Measurements from ENCODE around the gene SH3TC2. TPM values are rescaled to one million over a fixed set of nuclear protein-coding genes. Genes with fewer than 3 reads are reported as not detected.
A peak's percentile ranks its signal among the peaks of the same experiment; 100 is the strongest.

SH3TC2 gene
- total RNA-seq, 2 donors from 2014 or later: 0.27 to 0.75 TPM

DNA sequence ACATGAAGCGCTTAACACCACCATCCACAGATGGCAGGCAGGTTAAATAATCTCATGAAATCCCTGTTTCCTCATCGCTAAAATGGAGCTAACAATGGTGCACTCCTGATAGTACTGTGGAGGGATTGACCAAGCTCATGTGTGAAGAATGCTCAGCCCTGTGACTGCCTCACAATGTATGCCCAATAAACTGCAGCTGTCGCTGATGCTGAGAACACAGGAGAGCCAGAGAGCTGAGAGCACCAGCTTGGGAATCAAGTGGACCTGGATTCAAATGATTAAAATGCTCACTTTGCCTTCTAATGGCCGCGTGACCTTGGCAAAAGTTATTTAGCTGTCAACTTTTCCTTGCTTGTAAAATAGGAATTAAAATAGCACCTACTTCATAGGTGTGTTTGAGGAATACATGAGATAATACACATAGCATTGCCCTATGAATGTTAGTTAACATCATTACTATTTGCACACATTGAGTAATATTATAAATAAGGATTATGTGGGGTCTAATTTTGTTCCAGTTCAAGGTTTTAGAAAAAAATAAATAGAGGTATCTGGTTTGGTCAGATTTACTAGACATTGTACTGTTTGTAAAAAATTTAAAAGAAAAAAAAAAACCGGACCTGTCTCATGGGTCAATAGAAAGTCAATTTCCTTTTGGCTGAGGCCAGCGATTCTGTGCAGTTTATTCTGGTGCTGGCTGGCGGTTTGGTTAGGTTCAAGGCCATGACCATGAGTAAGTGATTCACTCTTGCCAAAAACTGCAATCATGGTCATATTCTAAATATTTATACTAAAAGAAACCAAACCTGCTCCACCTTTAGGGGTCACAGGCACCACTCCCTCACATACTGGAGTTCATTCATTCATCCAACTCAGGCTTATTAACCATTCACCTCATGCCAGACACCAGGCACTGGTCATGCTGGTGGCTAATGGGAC is 101.3 kb downstream of the SH3TC2 start:
- WGBS, 2 experiments (ENCODE audit: insufficient coverage in 1 of 2, insufficient read length in 1 of 2): 92 to 94% methylated on average over 7 to 8 of the region's 8 CpGs
- Histone ChIP-seq H3K9me3 (ENCODE audit: control insufficient read depth, low read length) (no peaks in the 10 kb centered on the region), H3K9ac (ENCODE audit: extremely low read depth, low read length, poor library complexity, severe bottlenecking) (no peak overlapping the region), H3K4me1 (ENCODE audit: control insufficient read depth, insufficient read depth, low read length) (peaks cover 5% of the 10 kb centered on the region), H3K36me3 (ENCODE audit: control insufficient read depth, insufficient read depth, low read length) (no peaks in the 10 kb centered on the region), H3K27ac (ENCODE audit: low read depth, low read length) (no peak overlapping the region), H3K4me3 (ENCODE audit: low read length) (no peak overlapping the region), H3K27me3 (ENCODE audit: control insufficient read depth, insufficient read depth, low read length, poor library complexity, severe bottlenecking) (no peaks in the 10 kb centered on the region)
- Mint-ChIP-seq H3K4me1 (peaks cover 8% of the 10 kb centered on the region), H3K27me3 (ENCODE audit: insufficient read depth) (peaks cover 6% of the 10 kb centered on the region), H3K4me3 (no peak overlapping the region), H3K9me3 (no peaks in the 10 kb centered on the region), H3K36me3 (ENCODE audit: low read depth) (no peaks in the 10 kb centered on the region), H3K27ac (no peak overlapping the region)
- no peak for TF ChIP-seq CTCF (conservative IDR thresholded peaks at IDR 0.05)
- DNase-seq: no peak

- Histone ChIP-seq H3K27ac (ENCODE audit: low read depth, low read length) (no peak overlapping the region), H3K9me3 (ENCODE audit: control insufficient read depth, low read length) (no peaks in the 10 kb centered on the region), H3K9ac (ENCODE audit: extremely low read depth, low read length, poor library complexity, severe bottlenecking) (no peak overlapping the region), H3K4me1 (ENCODE audit: control insufficient read depth, insufficient read depth, low read length) (peaks cover 7% of the 10 kb centered on the region), H3K27me3 (ENCODE audit: control insufficient read depth, insufficient read depth, low read length, poor library complexity, severe bottlenecking) (no peaks in the 10 kb centered on the region), H3K36me3 (ENCODE audit: control insufficient read depth, insufficient read depth, low read length) (no peaks in the 10 kb centered on the region), H3K4me3 (ENCODE audit: low read length) (no peak overlapping the region)
- WGBS, 2 experiments (ENCODE audit: insufficient coverage in 1 of 2, insufficient read length in 1 of 2): 93 to 97% methylated on average over 3 to 5 of the region's 6 CpGs
- Mint-ChIP-seq H3K27me3 (ENCODE audit: insufficient read depth) (peaks cover 6% of the 10 kb centered on the region), H3K4me1 (peaks cover 19% of the 10 kb centered on the region), H3K4me3 (no peak overlapping the region), H3K9me3 (no peaks in the 10 kb centered on the region), H3K27ac (no peak overlapping the region), H3K36me3 (ENCODE audit: low read depth) (no peaks in the 10 kb centered on the region)
- TF ChIP-seq CTCF (conservative IDR thresholded peaks at IDR 0.05): no peak
- no peak for DNase-seq
Measured at GRCh38 chr5:148960070-148960769, 102.6 kb downstream of the SH3TC2 start.

DNA sequence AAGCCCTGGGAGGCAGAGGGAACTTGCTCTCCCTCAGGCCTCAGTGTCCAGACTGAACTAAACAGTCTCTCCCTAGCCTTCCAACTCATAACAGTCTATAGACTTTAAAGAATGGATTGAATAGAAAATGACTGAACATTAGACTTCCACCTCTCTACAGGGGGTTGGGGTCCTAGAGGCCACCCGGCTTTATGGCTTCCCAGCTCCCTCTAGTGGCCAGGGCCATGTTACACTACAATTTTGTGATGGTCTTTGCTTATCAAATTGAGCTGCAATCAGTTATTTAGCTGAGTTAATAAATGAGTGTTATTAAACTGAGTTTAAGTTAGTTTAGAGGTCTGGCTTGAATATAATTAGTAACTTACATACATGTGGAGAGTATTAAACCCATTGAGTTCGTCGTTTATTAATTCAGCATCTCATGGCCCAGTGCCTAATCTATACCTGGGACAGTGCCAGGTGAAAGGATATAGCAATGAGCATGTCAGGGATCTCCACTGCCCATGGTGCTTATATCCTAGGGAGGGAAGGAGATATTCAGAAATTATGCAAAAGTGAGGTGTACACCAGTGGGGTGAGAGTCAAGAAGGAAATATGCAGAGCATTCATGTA is 105.2 kb downstream of the SH3TC2 start:
- Histone ChIP-seq H3K27ac (ENCODE audit: low read depth, low read length) (no peak overlapping the region), H3K9me3 (ENCODE audit: control insufficient read depth, low read length) (no peaks in the 10 kb centered on the region), H3K9ac (ENCODE audit: extremely low read depth, low read length, poor library complexity, severe bottlenecking) (no peak overlapping the region), H3K36me3 (ENCODE audit: control insufficient read depth, insufficient read depth, low read length) (no peaks in the 10 kb centered on the region), H3K27me3 (ENCODE audit: control insufficient read depth, insufficient read depth, low read length, poor library complexity, severe bottlenecking) (no peaks in the 10 kb centered on the region), H3K4me3 (ENCODE audit: low read length) (no peak overlapping the region), H3K4me1 (ENCODE audit: control insufficient read depth, insufficient read depth, low read length) (peaks cover 7% of the 10 kb centered on the region)
- no peaks in the 10 kb centered on the region for H3K9me3 Mint-ChIP-seq
- DNase-seq: peak; percentile 88
- no peak overlapping the region for H3K4me3 Mint-ChIP-seq
- H3K36me3 Mint-ChIP-seq (ENCODE audit: low read depth): no peaks in the 10 kb centered on the region
- TF ChIP-seq CTCF (conservative IDR thresholded peaks at IDR 0.05): peak; percentile 99
- peaks cover 26% of the 10 kb centered on the region for H3K27me3 Mint-ChIP-seq (ENCODE audit: insufficient read depth)
- H3K4me1 Mint-ChIP-seq: peaks cover 19% of the 10 kb centered on the region
- no peak overlapping the region for H3K27ac Mint-ChIP-seq
- WGBS, 2 experiments (ENCODE audit: insufficient coverage in 1 of 2, insufficient read length in 1 of 2): 38% methylated on average over 3 of the region's 3 CpGs; no CpG with 5 or more reads in 1 of the 2 experiments

Measured in endodermal cell (in vitro differentiated cells).